ENCODE measurements around the gene ECHDC1.

Gene ECHDC1

GRCh38 chr6:127365874-127366273, 22.5 kb upstream of the ECHDC1 start:
- no peak for TF ChIP-seq CTCF (IDR thresholded peaks at IDR 0.05; ENCODE audit: insufficient read depth, low read length, poor library complexity, severe bottlenecking)
- DNase-seq (ENCODE audit: extremely low read depth, insufficient read length): no peak
- H3K36me3 ChIP-seq (ENCODE audit: control insufficient read depth, insufficient read depth, low read length): no peaks in the 10 kb centered on the region
- no peak overlapping the region for H3K4me3 ChIP-seq (replicated peaks; ENCODE audit: low read depth, low read length)
- H3K27me3 ChIP-seq (replicated peaks; ENCODE audit: control insufficient read depth, insufficient read depth, low read length): no peaks in the 10 kb centered on the region

GRCh38 chr6:127352524-127352923, 9.1 kb upstream of the ECHDC1 start:
- Histone ChIP-seq H3K36me3 (ENCODE audit: control insufficient read depth, insufficient read depth, low read length) (no peaks in the 10 kb centered on the region), H3K4me3 (replicated peaks; ENCODE audit: low read depth, low read length) (no peak overlapping the region), H3K27me3 (replicated peaks; ENCODE audit: control insufficient read depth, insufficient read depth, low read length) (no peaks in the 10 kb centered on the region)
- DNase-seq (ENCODE audit: extremely low read depth, insufficient read length): no peak
- no peak for TF ChIP-seq CTCF (IDR thresholded peaks at IDR 0.05; ENCODE audit: insufficient read depth, low read length, poor library complexity, severe bottlenecking)

GRCh38 chr6:127349980-127350379, 6.6 kb upstream of the ECHDC1 start:
- no peaks in the 10 kb centered on the region for H3K27me3 ChIP-seq (replicated peaks; ENCODE audit: control insufficient read depth, insufficient read depth, low read length)
- H3K4me3 ChIP-seq (replicated peaks; ENCODE audit: low read depth, low read length): no peak overlapping the region
- H3K36me3 ChIP-seq (ENCODE audit: control insufficient read depth, insufficient read depth, low read length): no peaks in the 10 kb centered on the region
- no peak for TF ChIP-seq CTCF (IDR thresholded peaks at IDR 0.05; ENCODE audit: insufficient read depth, low read length, poor library complexity, severe bottlenecking)
- no peak for DNase-seq (ENCODE audit: extremely low read depth, insufficient read length)

GRCh38 chr6:127348028-127348661, 4.7 kb upstream of the ECHDC1 start:
- no peak for DNase-seq (ENCODE audit: extremely low read depth, insufficient read length)
- TF ChIP-seq CTCF (IDR thresholded peaks at IDR 0.05; ENCODE audit: insufficient read depth, low read length, poor library complexity, severe bottlenecking): no peak
- no peaks in the 10 kb centered on the region for H3K36me3 ChIP-seq (ENCODE audit: control insufficient read depth, insufficient read depth, low read length)
- no peaks in the 10 kb centered on the region for H3K27me3 ChIP-seq (replicated peaks; ENCODE audit: control insufficient read depth, insufficient read depth, low read length)
- H3K4me3 ChIP-seq (replicated peaks; ENCODE audit: low read depth, low read length): no peak overlapping the region

GRCh38 chr6:127347178-127347577, 3.8 kb upstream of the ECHDC1 start:
- no peak overlapping the region for H3K4me3 ChIP-seq (replicated peaks; ENCODE audit: low read depth, low read length)
- DNase-seq (ENCODE audit: extremely low read depth, insufficient read length): no peak
- no peaks in the 10 kb centered on the region for H3K27me3 ChIP-seq (replicated peaks; ENCODE audit: control insufficient read depth, insufficient read depth, low read length)
- no peaks in the 10 kb centered on the region for H3K36me3 ChIP-seq (ENCODE audit: control insufficient read depth, insufficient read depth, low read length)
- no peak for TF ChIP-seq CTCF (IDR thresholded peaks at IDR 0.05; ENCODE audit: insufficient read depth, low read length, poor library complexity, severe bottlenecking)

- Histone ChIP-seq H3K36me3 (ENCODE audit: control insufficient read depth, insufficient read depth, low read length) (no peaks in the 10 kb centered on the region), H3K27me3 (replicated peaks; ENCODE audit: control insufficient read depth, insufficient read depth, low read length) (no peaks in the 10 kb centered on the region), H3K4me3 (replicated peaks; ENCODE audit: low read depth, low read length) (no peak overlapping the region)
- no peak for TF ChIP-seq CTCF (IDR thresholded peaks at IDR 0.05; ENCODE audit: insufficient read depth, low read length, poor library complexity, severe bottlenecking)
- DNase-seq (ENCODE audit: extremely low read depth, insufficient read length): no peak
Measured at GRCh38 chr6:127345521-127345920, 2.1 kb upstream of the ECHDC1 start.
